Right cardiac atrium (tissue), 5 donors: Measurements from ENCODE around the gene KMT2C. TPM values are rescaled to one million over a fixed set of nuclear protein-coding genes. Genes with fewer than 3 reads are reported as not detected.
"Not testable (repeated sequence)": the region's sequence is repeated elsewhere in the genome, so short reads cannot be mapped to it uniquely, and the experiment has no call there.

ENCODE experiments used
- ATAC-seq, 2 donors: fragments of 200-7000 bp; cut with Tn5 transposase; one replicate each; pipeline versions ENCODE4 v1.8.0 to v1.9.1; 2020; ENCODE audit warnings: moderate library complexity in 2 of 2, mild to moderate bottlenecking in 1 of 2
- DNase-seq, 3 donors: peaks; one replicate each; pipeline ENCODE4 v3.0.0-alpha.2; 2020
- H3K27ac ChIP-seq: one replicate; pipeline ENCODE4 v1.5.1; 2013; ENCODE audit warnings: mild to moderate bottlenecking, low read length, control low read depth, moderate library complexity
- H3K27me3 ChIP-seq: one replicate; pipeline ENCODE4 v1.6.1; 2013; ENCODE audit not compliant: control insufficient read depth, insufficient read depth
- H3K4me1 ChIP-seq: one replicate; pipeline ENCODE4 v1.6.1; 2013; ENCODE audit warnings: low read length; ENCODE audit not compliant: control insufficient read depth, insufficient read depth
- H3K4me3 ChIP-seq: one replicate; pipeline ENCODE4 v1.5.1; 2013; ENCODE audit warnings: low read length, control low read depth
- H3K9me3 ChIP-seq: one replicate; pipeline ENCODE4 v1.6.1; 2013; ENCODE audit warnings: low read length; ENCODE audit not compliant: control insufficient read depth
- WGBS: extraction: QIAGEN DNeasy Blood & Tissue Kit; methylation state at CpG from one replicate; pipeline ENCODE4 v1.1.7; 2013; 5-methylcytosine and 5-hydroxymethylcytosine counted together
- intact Hi-C, 4 donors: fragments of 100-400 bp; cut with DNase I; formaldehyde crosslinking; loops; one replicate each; pipeline versions ENCODE4 v1.11.0 to v1.14.0; 2022 to 2023
- polyA plus RNA-seq: library from polyadenylated mRNA; stranded (reverse); fragments of 200-250 nt; gene quantifications from one replicate; pipeline ENCODE4 v1.2.3, GENCODE V29; 2013
- total RNA-seq, 4 donors: library from RNA; stranded (reverse); fragmentation: NEBNext Ultra II Directional; extraction: Animal tissue kit (Norgen Biotek cat#: 25700); gene quantifications; one replicate each; pipeline ENCODE4 v1.2.1, GENCODE V29; 2021
- donor health status: healthy with polysubstance abuse.
- donor health status: DM: no; HTN: yes; CAD: no.
- donor health status: DM: no; HTN: no; CAD: no.
- donor health status: DM: no; HTN: yes; CAD: no; lungs with severe emphysema.
- donor health status: DM: yes; HTN: yes; CAD: no.

KMT2C gene
- total and polyA plus RNA-seq, 5 donors = 10.9 to 52.6 (median 49.9) TPM

DNA sequence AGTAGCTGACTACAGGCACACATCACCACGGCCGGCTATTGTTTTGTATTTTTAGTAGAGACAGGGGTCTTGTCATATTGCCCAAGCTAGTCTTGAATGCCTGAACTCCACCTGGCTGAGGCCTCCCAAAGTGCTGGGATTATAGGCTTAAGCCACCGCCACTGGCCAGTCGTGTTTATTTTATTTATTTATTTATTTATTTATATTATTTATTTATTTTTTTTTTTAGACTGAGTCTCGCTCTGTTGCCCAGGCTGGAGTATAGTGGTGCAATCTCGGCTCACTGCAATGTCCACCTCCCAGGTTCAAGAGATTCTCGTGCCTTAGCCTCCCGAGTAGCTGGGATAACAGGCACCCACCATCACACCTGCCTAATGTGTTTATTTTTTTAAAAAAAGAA, 6.0 kb upstream of the KMT2C start:
- ATAC-seq, H3K27me3 ChIP-seq, intact Hi-C loops, H3K4me1 ChIP-seq, DNase-seq, H3K9me3 ChIP-seq, H3K4me3 ChIP-seq, H3K27ac ChIP-seq: not testable (repeated sequence)
- 88% methylated on average over 8 of the region's 8 CpGs for WGBS

DNA sequence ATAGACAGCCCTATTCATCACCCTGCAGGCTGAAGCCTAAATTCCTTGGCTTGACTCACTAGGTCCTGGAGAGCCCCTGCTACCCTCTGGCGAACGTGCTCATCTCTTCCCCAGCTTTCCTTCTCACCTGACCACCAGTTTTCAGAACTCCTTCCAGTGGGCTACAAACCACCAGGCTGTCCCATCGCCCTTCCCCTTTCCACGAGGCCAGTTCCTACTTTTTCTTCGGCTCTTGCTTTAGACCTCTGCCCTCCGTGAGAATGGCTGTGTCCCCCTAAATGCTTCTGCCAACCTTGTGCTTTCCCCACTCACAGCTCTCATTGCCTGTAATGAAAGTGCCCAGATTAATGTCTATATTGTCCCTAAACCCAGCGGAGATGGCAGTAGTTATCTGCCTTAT, 5.4 kb upstream of the KMT2C start:
- ATAC-seq, H3K27ac ChIP-seq, H3K4me3 ChIP-seq, H3K9me3 ChIP-seq, DNase-seq, H3K4me1 ChIP-seq, H3K27me3 ChIP-seq, intact Hi-C loops: not testable (repeated sequence)
- WGBS = 70% methylated on average over 7 of the region's 7 CpGs

DNA sequence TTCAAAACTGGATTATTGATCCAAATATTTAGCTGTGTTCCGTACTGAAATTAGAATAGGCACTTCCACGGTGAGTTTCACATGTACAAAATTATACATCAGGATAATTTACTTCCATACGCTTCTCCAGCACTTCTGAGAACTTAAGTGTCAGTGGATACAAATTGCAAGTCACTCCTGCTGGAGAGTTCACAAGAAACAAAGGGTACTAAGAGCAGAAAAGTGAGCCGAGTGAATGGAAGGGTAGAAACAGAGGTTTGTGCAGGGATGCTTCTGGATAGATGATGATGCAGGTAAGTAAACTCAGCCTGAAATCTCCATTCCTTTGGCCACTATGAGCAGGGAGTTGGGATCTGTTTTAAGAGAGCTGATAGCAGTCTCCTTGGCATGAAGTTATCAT, 2.2 kb upstream of the KMT2C start:
- DNase-seq, H3K27me3 ChIP-seq, H3K27ac ChIP-seq, H3K4me1 ChIP-seq, H3K9me3 ChIP-seq, H3K4me3 ChIP-seq, ATAC-seq: not testable (repeated sequence)
- intact Hi-C loops = loop anchor here in 1 of 4 donors (10.0 kb wide), 1 partner anchor 93 kb away; no protein-coding TSS in a partner anchor
- WGBS = 78% methylated on average over 4 of the region's 4 CpGs

DNA sequence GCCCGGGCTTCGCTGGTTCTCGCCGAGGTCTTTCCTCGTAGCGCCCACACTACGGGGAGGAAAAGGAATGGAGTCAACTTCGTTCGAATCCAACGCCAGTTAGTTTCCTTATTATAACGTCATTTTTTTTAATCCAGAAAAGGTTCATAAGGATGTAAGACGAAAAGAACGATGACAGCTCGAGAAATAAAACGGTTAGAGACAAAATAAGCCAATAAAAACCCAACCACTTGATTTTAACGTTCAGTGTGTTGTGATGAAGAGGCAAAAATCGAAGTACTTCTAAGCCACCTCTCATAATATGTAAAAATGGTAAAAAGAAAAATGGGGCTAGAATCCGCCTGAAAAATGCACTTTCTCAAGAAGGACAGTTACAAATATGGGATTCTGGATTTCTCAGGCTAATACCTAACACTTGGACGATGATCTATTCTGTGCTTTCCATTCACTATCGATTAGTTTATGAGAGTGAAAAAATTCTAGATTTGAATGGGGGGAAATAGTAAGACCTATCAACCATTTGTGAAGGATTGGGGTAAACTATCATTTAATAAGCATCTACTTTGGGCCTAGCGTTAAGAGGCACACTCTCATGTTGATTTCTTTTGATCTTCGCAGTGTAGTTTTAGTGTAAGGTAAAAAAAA, 1.2 kb upstream of the KMT2C start:
- Histone ChIP-seq H3K4me3 (peak overlapping the region; percentile 48), H3K27ac (peak overlapping the region; percentile 85)
- intact Hi-C loops = loop anchor here in 1 of 4 donors (10.0 kb wide), 1 partner anchor 92 kb away; no protein-coding TSS in a partner anchor
- WGBS = 12% methylated on average over 22 of the region's 22 CpGs
- not testable (repeated sequence) for ATAC-seq, H3K4me1 ChIP-seq, DNase-seq, H3K9me3 ChIP-seq, H3K27me3 ChIP-seq

DNA sequence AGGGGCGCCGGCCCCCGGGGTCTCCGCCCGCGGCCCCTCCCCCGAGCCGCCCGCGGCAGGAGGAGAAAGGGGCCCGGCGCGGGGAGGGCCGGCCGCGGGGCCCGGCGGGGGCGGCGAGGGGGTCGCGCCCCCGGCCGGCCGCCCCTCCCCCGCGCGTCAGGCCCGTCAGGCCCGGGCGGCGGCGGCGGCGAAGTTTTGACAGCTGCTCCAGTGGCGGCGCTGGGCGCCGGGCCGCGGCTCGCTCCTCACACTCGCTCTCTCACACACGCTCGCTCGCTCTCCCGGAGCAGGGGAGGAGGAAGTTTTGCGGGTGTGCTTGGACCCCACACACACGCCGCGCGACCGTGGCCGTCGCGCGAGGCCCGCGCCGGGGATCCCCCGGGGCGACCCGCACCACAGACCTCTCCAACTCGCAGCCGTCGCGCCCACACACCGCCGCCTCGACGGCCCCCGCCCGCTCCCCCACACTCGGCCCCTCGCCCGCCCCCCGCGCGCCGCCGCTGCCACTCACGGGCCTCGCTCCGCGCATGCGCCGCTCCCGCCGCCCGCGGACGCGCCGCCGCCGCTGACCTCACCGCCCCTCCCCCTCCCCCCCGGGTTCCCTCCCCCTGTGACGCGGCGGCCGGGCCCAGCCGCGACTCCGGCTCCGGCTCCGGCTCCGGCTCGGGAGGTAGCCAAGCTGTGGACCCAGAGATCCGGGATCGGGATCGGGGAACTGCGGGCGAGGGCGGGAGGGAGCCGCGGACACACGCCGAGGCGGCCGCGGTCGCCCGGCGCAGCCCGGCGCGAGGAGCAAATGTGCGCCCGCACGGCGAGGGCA, 518 bp upstream of the KMT2C start:
- Histone ChIP-seq H3K4me3 (peak overlapping the region; percentile 100), H3K4me1 (peaks cover 2% of the 10 kb centered on the region), H3K27ac (peak overlapping the region; percentile 100), H3K27me3 (no peaks in the 10 kb centered on the region), H3K9me3 (no peaks in the 10 kb centered on the region)
- under 1% methylated on average over 124 of the region's 132 CpGs for WGBS
- ATAC-seq = peak; percentile 88 to 92
- intact Hi-C loops = loop anchor here in 1 of 4 donors (10.0 kb wide), 1 partner anchor 92 kb away; no protein-coding TSS in a partner anchor
- DNase-seq = peak; percentile 94 to 98 (median 97)

DNA sequence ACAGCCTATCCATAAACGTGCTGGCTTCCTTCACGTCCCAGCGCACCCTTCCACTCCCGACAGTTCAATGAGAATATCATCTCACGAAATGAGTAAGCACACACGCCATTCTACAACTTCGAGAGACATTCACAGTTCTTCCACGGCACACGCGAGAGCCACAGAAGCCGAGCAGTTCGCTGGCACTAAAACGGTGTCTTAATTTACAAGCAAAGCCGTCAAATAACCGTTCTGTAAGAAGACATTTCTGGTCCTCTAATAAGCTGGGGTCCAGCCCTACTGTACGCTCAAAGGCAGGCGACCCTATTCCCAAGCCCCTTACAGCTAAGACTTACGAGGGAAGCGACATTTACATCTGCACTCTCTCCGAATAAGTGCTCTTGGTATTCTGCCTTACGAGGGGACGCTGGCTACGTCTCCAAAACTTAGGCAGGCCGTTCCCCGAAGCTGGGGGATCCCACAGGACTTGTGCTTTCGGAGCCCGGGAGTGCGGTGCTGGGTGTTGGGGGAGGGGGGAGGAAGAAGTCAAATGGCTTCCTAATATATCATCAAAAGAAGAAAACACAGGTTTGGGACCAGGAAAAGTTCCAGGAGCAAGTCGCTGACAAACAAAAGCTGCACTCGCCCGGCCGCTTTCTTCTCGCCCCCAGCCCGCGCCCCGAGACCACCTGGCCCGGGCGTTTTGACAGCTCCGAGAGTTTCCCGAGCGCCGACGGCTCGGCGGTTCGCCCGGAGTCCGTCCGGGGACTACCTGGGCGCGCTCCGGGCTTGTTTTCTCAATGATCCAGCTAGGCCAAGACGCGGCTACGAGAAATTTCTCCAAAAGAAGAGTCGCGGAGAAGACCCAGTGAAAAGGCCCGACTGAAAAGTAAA, 1.1 kb downstream of the KMT2C start:
- not testable (repeated sequence) for H3K27me3 ChIP-seq, H3K4me1 ChIP-seq, H3K9me3 ChIP-seq
- under 1% methylated on average over 58 of the region's 58 CpGs for WGBS
- peak; percentile 29 to 69 (median 67) for DNase-seq
- Histone ChIP-seq H3K27ac (peak overlapping the region; percentile 92), H3K4me3 (peak overlapping the region; percentile 100)
- peak; percentile 12 to 21 for ATAC-seq
- intact Hi-C loops = loop anchor here in 1 of 4 donors (10.0 kb wide), 1 partner anchor 90 kb away; no protein-coding TSS in a partner anchor

DNA sequence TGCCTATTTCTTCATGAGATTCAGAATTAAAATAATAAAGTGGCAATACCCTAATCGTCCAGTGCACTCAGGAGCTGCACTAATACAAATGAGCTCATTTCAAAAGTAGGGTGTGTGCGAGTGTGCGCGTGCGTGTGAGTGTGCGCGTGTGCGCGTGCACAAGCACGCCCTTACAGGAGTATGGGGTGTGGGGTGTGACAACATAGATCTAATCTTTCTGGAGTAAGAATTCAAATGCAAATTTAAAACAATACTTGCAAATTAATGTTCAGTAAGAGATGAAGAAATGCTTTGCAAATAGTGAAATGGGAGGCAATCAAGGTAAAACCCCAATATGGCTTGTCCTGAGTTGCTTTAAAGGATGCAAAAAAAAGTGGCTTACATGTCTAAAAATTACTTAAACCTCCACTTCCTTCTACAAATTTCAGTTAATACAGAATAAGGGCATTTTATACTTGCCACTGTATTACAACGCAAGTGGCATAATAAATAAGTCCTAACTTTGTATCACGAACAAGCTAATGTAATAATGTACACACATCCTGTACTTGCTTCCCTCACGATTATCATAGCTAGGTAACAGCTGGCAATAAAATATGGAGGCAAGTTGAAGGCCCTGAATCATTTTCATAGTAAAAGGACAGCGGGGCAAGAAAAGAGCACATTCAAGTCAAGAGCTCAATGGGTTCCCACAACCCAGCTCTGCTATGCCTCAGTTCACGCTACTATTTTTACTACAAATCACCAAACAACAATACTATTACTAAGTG, 1.9 kb downstream of the KMT2C start:
- ATAC-seq (peak; percentile 70 to 76), DNase-seq (peak; percentile 63 to 87 (median 86))
- intact Hi-C loops = loop anchor here in 1 of 4 donors (10.0 kb wide), 1 partner anchor 89 kb away; no protein-coding TSS in a partner anchor
- not testable (repeated sequence) for H3K27me3 ChIP-seq, H3K4me1 ChIP-seq, H3K9me3 ChIP-seq
- H3K27ac ChIP-seq = peak overlapping the region; percentile 92
- H3K4me3 ChIP-seq = peak overlapping the region; percentile 100
- 8% methylated on average over 15 of the region's 15 CpGs for WGBS

DNA sequence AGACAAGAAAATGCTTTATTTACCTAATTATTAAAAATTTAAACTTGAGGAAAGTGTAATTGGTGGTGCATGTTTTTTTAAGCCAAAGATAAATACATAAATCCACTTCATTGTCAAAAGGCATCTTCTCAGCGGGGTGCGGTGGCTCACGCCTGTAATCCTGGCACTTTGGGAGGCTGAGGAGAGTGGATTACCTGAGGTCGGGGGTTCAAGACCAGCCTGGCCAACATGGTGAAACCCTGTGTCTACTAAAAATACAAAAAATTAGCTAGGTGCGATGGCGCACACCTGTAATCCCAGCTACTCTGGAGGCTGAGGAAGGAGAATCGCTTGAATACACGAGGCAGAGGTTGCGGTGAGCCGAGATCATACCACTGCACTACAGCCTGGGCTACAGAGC, 3.1 kb downstream of the KMT2C start:
- WGBS = 91% methylated on average over 10 of the region's 10 CpGs
- not testable (repeated sequence) for ATAC-seq, H3K4me1 ChIP-seq, H3K9me3 ChIP-seq, H3K4me3 ChIP-seq, H3K27me3 ChIP-seq, DNase-seq, H3K27ac ChIP-seq
- intact Hi-C loops = loop anchor here in 1 of 4 donors (10.0 kb wide), 1 partner anchor 88 kb away; no protein-coding TSS in a partner anchor

DNA sequence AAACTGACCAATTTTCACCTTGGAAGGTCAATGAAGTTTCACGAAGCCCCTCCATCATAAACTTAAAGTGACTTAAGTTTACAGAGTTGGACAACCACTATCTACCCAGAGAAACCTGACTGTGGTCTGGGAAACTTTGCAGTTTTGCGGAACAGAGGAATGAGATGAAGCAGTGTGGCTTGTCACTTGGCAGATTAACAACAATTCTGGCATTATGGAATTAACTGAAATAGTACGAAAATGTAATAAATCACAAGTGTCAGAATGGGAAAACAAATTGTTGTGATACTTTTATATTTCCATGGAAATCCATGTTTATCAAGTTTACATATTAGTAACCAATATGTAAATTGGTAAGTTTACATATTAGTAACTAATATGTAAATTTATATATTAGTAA, 4.9 kb downstream of the KMT2C start:
- no peak overlapping the region for H3K27ac ChIP-seq
- ATAC-seq (no peak), DNase-seq (no peak)
- intact Hi-C loops = loop anchor here in 1 of 4 donors (10.0 kb wide), 1 partner anchor 86 kb away; no protein-coding TSS in a partner anchor
- no peak overlapping the region for H3K4me3 ChIP-seq
- 78% methylated on average over 3 of the region's 3 CpGs for WGBS
- no peaks in the 10 kb centered on the region for H3K27me3 ChIP-seq
- peaks cover 7% of the 10 kb centered on the region for H3K4me1 ChIP-seq
- H3K9me3 ChIP-seq = no peaks in the 10 kb centered on the region

DNA sequence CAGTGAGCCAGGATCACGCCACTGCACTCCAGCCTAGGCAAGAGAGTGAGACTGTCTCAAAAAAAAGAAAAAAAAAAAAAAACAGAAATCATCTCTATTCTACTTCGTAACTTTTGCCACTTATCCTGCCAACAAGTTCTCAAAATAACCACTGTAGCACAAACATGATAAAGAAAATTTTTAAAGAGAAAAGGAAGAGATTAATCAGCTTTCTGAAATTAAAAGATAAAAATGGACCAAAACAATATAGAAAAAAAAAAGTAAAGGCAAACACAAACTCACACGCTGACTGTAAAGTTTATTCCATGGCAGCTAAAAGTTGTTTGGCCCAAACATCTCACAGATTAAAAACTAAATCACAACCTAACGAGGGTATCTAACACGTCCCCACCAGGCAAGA, 5.7 kb downstream of the KMT2C start:
- H3K4me1 ChIP-seq, ATAC-seq: not testable (repeated sequence)
- intact Hi-C loops = loop anchor here in 1 of 4 donors (10.0 kb wide), 1 partner anchor 85 kb away; no protein-coding TSS in a partner anchor

More for the DNA sequence above, 5.7 kb downstream of the KMT2C start:
- H3K4me3 ChIP-seq, H3K9me3 ChIP-seq, DNase-seq, H3K27me3 ChIP-seq, H3K27ac ChIP-seq: not testable (repeated sequence)
- 49% methylated on average over 5 of the region's 5 CpGs for WGBS
